K562 (cell line): ENCODE measurements around the gene TRAF3IP1. TPM values are rescaled to one million over a fixed set of nuclear protein-coding genes. Genes with fewer than 3 reads are reported as not detected.
A peak's percentile ranks its signal among the peaks of the same experiment; 100 is the strongest.

Source experiments
- ATAC-seq: fragments of 200-7000 bp; cut with Tn5 transposase; 3 replicates; pipeline ENCODE4 v1.9.1; 2020; ENCODE audit warnings: moderate library complexity
- BruUV-seq: library from RNA; stranded (reverse); fragments of 400-500 nt; replicated peaks from 2 replicates; lab custom pipeline; 2021; lab: Mats Ljungman, UMichigan
- CTCF ChIA-PET: fragments of 300-600 bp; formaldehyde crosslinking; extraction: SDS; loops from one replicate; lab custom pipeline; 2021; ENCODE audit warnings: low intra/inter-chr PET ratio; lab: Yijun Ruan, JAX
- POLR2A ChIA-PET: fragments of 300-600, 350-650 bp; sonication (Branson Sonifier 250); formaldehyde crosslinking; extraction: SDS; loops from one replicate; lab custom pipeline; 2021; ENCODE audit warnings: antibody characterized with exemption, inconsistent platforms; lab: Yijun Ruan, JAX
- DNase-seq, 4 experiments: peaks; one replicate each; pipeline versions ENCODE4 v3.0.0 to v3.0.0-alpha.2; 2011 to 2018; ENCODE audit warnings: low spot score in 3 of 4, mixed read lengths in 3 of 4; ENCODE audit errors: extremely low read depth in 1 of 4
- FAIRE-seq: peaks from 2 replicates; lab custom pipeline; 2011; peaks lifted over from hg19 to GRCh38; lab: Jason Lieb, UNC
- H2AFZ ChIP-seq: 2 replicates; pipeline ENCODE4 v1.6.0; 2011; ENCODE audit warnings: low read depth, low read length, control low read depth, inconsistent platforms
- H3K27ac ChIP-seq: fragments of 200-600 bp; 3 replicates; pipeline ENCODE4 v1.8.0; 2011; ENCODE audit warnings: low read depth, mild to moderate bottlenecking, control low read depth, inconsistent platforms, low read length, moderate library complexity, mixed read lengths; ENCODE audit errors: extremely low read depth
- H3K27me3 ChIP-seq, 2 experiments: fragments of 300-600 bp in 1 of 2; 2 replicates in 1 of 2; 3 replicates in 1 of 2; pipeline versions ENCODE4 v1.6.0 to v1.8.0; 2011; ENCODE audit warnings: inconsistent platforms in 2 of 2, low read length in 2 of 2, mild to moderate bottlenecking in 1 of 2, mixed read lengths in 1 of 2, moderate library complexity in 1 of 2; ENCODE audit not compliant: control insufficient read depth in 2 of 2, insufficient read depth in 2 of 2
- H3K36me3 ChIP-seq: fragments of 300-600 bp; 3 replicates; pipeline ENCODE4 v1.8.0; 2011; ENCODE audit warnings: mild to moderate bottlenecking, low read length, inconsistent platforms; ENCODE audit not compliant: control insufficient read depth, insufficient read depth
- H3K4me1 ChIP-seq, 2 experiments: fragments of 200-600 bp in 1 of 2; replicated peaks in 1 of 2; 2 replicates in 1 of 2; 3 replicates in 1 of 2; pipeline versions ENCODE4 v1.5.1 to v1.8.0; 2011; ENCODE audit warnings: inconsistent platforms in 2 of 2, low read length in 2 of 2, mild to moderate bottlenecking in 1 of 2, mixed read lengths in 1 of 2, moderate library complexity in 1 of 2; ENCODE audit not compliant: control insufficient read depth in 2 of 2, insufficient read depth in 2 of 2
- H3K4me2 ChIP-seq: 2 replicates; pipeline ENCODE4 v1.6.1; 2011; ENCODE audit warnings: low read length, control low read depth, inconsistent platforms, mixed read lengths; ENCODE audit not compliant: insufficient read depth
- H3K4me3 ChIP-seq: fragments of 200-600 bp; sonication (generic), shearing (Covaris generic); 2 replicates; pipeline ENCODE4 v1.5.1; 2016; ENCODE audit warnings: control low read depth, inconsistent platforms
- H3K79me2 ChIP-seq: fragments of 200-600 bp; 3 replicates; pipeline ENCODE4 v1.8.0; 2011; ENCODE audit warnings: low read length, inconsistent platforms; ENCODE audit not compliant: control insufficient read depth, insufficient read depth
- H3K9ac ChIP-seq, 2 experiments: 2 replicates each; pipeline versions ENCODE4 v1.6.0 to v1.6.1; 2011; ENCODE audit warnings: low read depth in 2 of 2, low read length in 2 of 2, control low read depth in 1 of 2, inconsistent platforms in 1 of 2, mild to moderate bottlenecking in 1 of 2, mixed read lengths in 1 of 2; ENCODE audit not compliant: insufficient read depth in 1 of 2
- H3K9me1 ChIP-seq: one replicate; pipeline ENCODE4 v1.6.0; 2011; ENCODE audit warnings: inconsistent platforms, mild to moderate bottlenecking, low read length, moderate library complexity; ENCODE audit not compliant: control insufficient read depth, insufficient read depth
- H3K9me3 ChIP-seq: replicated peaks from 2 replicates; pipeline ENCODE4 v1.5.1; 2011; ENCODE audit warnings: low read depth, low read length, inconsistent platforms; ENCODE audit not compliant: control insufficient read depth, insufficient read depth
- H4K20me1 ChIP-seq: replicated peaks from 2 replicates; pipeline ENCODE4 v1.6.1; 2011; ENCODE audit warnings: low read length, inconsistent platforms, mixed read lengths; ENCODE audit not compliant: control insufficient read depth, insufficient read depth
- BACH1 ChIP-seq: fragments of 200-800 bp; sonication (Bioruptor generic); IDR thresholded peaks from 2 replicates; pipeline ENCODE4 v1.6.1; 2016; ENCODE audit warnings: missing genetic modification characterization, missing compliant biosample characterization
- BHLHE40 ChIP-seq: IDR thresholded peaks from 2 replicates; pipeline ENCODE4 v1.6.1; 2011; ENCODE audit warnings: low read length, improper control_type of control experiment
- JUND ChIP-seq, 2 experiments: IDR thresholded peaks; 2 replicates in 1 of 2; 3 replicates in 1 of 2; pipeline ENCODE4 v1.6.1; 2011; ENCODE audit warnings: borderline replicate concordance in 2 of 2, low read depth in 2 of 2, low read length in 2 of 2, improper control_type of control experiment in 1 of 2, missing biosample characterization in 1 of 2, missing genetic modification characterization in 1 of 2, missing genetic modification reagents in 1 of 2
- KDM1A ChIP-seq, 2 experiments: fragments of 450-650 bp; IDR thresholded peaks; 2 replicates each; pipeline ENCODE4 v1.6.1; 2016; ENCODE audit warnings: mild to moderate bottlenecking in 2 of 2
- MCM5 ChIP-seq: fragments of 450-650 bp; IDR thresholded peaks from 2 replicates; pipeline ENCODE4 v1.6.1; 2016; ENCODE audit warnings: low read depth
- NFIC ChIP-seq: fragments of 450-650 bp; IDR thresholded peaks from 2 replicates; pipeline ENCODE4 v1.6.1; 2017; ENCODE audit warnings: mild to moderate bottlenecking, inconsistent platforms
- PHB2 ChIP-seq: fragments of 450-650 bp; IDR thresholded peaks from 2 replicates; pipeline ENCODE4 v1.6.1; 2017; ENCODE audit warnings: low read depth
- TCF3 ChIP-seq: sonication (generic); formaldehyde crosslinking; IDR thresholded peaks from 2 replicates; pipeline ENCODE4 v1.4.0; 2020; ENCODE audit warnings: mild to moderate bottlenecking, missing genetic modification reagents
- ZNF133 ChIP-seq: fragments of 250-450 bp; sonication (Bioruptor Pico); IDR thresholded peaks from 2 replicates; pipeline ENCODE4 v1.4.0; 2020; ENCODE audit warnings: mild to moderate bottlenecking
- ZNF408 ChIP-seq: fragments of 250-450 bp; sonication (Bioruptor Pico); IDR thresholded peaks from 2 replicates; pipeline ENCODE4 v1.4.0; 2020; ENCODE audit warnings: low read depth, mild to moderate bottlenecking, moderate library complexity
- WGBS: fragments of 100-300 bp; shearing (Covaris generic); methylation state at CpG from one replicate; pipeline ENCODE4 v1.1.6; 2016; ENCODE audit warnings: low coverage, mixed read lengths; ENCODE audit not compliant: insufficient coverage; ENCODE audit errors: missing lambda C conversion rate; 5-methylcytosine and 5-hydroxymethylcytosine counted together
- in situ Hi-C: fragments of 300-500 bp; cut with MboI; formaldehyde crosslinking; loops from 4 replicates; pipeline ENCODE4 v1.15.0; 2018; ENCODE audit warnings: inconsistent platforms, mixed read lengths
- intact Hi-C: fragments of 100-400 bp; cut with micrococcal nuclease; formaldehyde crosslinking; loops from 2 replicates; pipeline ENCODE4 v1.14.2; 2022
- polyA plus RNA-seq, 8 experiments: library from polyadenylated mRNA; depleted of rRNA in 4 of 8; stranded (reverse) in 5 of 8; unstranded in 3 of 8; fragments of >200 nt; fragmentation: Nextera tagmentation in 2 of 8; fragmentation: Illumina TruSeq in 1 of 8; extraction: Ambion mirVana in 2 of 8; extraction: Trizol in 1 of 8; gene quantifications; 2 replicates each; pipeline versions ENCODE4 v1.2.1 to v1.2.3, GENCODE V29; 2011 to 2014; ENCODE audit warnings: inconsistent platforms in 1 of 8, missing spikeins in 1 of 8
- total RNA-seq, 7 experiments: library from RNA; depleted of rRNA in 6 of 7; stranded (reverse); fragments of >200 nt in 6 of 7; fragmentation: Illumina TruSeq in 2 of 7; extraction: Trizol in 2 of 7; gene quantifications; 2 replicates each; pipeline versions ENCODE4 v1.2.1 to v1.2.3, GENCODE V29; 2011 to 2021; ENCODE audit warnings: low replicate concordance in 1 of 7
- TF ChIP-seq, protein P1 (sequence below): fragments of 250-450 bp; sonication (Bioruptor Pico); IDR thresholded peaks from 2 replicates; pipeline ENCODE4 v1.5.0; 2021
- TF ChIP-seq, protein P2 (sequence below): fragments of 200-400 bp; formaldehyde crosslinking; IDR thresholded peaks from 2 replicates; pipeline ENCODE4 v1.6.1; 2017; ENCODE audit warnings: mild to moderate bottlenecking, low read depth, low read length, moderate library complexity
- TF ChIP-seq, protein P3 (sequence below): fragments of 450-650 bp; IDR thresholded peaks from 2 replicates; pipeline ENCODE4 v1.7.1; 2018; ENCODE audit warnings: mild to moderate bottlenecking, low read depth; ENCODE audit not compliant: partially characterized antibody
- TF ChIP-seq, protein P4 (sequence below): IDR thresholded peaks from 3 replicates; pipeline ENCODE4 v1.6.1; 2011; ENCODE audit warnings: borderline replicate concordance, mild to moderate bottlenecking, moderate library complexity; ENCODE audit not compliant: insufficient read length; ENCODE audit errors: extremely low read depth

The TRAF3IP1 gene
- total and polyA plus RNA-seq, 9 of the 15 experiments (the other 6 are each of a cell fraction or from before 2014, with no cell fraction given) = 1.3 to 7.4 (median 3.4) TPM

DNA sequence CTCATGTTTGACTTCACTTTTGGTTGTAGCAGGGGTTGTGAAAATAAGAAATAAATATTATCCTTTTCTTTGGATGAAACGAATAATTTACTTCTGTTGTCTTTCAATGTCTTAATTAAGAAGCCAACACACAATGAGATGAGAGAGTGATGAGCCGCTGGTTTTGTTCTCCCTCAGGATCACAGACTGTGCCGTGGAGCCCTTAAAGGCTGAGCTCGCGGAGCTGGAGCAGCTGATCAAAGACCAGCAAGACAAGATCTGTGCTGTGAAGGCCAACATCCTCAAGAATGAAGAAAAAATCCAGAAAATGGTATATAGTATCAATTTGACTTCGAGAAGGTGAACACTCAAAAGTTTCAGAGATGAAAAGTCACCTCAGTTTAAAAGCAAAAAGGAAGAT, 78.3 kb downstream of the TRAF3IP1 start:
- ChIA-PET POLR2A (no interaction called here), CTCF (no interaction called here)
- no peaks in the 10 kb centered on the region for H3K79me2 ChIP-seq
- 49% methylated on average over 6 of the region's 6 CpGs for WGBS
- in situ Hi-C loops (no loop called here), intact Hi-C loops (no loop called here)
- DNase-seq (no peak), ATAC-seq (peak; percentile 56; the same call in 1 of the 3 replicates), FAIRE-seq (no peak)
- H3K36me3 ChIP-seq = no peaks in the 10 kb centered on the region
- H3K4me1 ChIP-seq = peaks cover 10 to 12% of the 10 kb centered on the region in 2 experiments; a peak in 4 of 5 replicates
- no peaks in the 10 kb centered on the region for H3K27me3 ChIP-seq
- no peak overlapping the region; the same call in 2 of the 3 replicates for H3K27ac ChIP-seq
- BruUV-seq = no TSS peak
- no peak overlapping the region for H3K4me3 ChIP-seq
- no peaks in the 10 kb centered on the region for H4K20me1 ChIP-seq
- H3K9me1 ChIP-seq = no peaks in the 10 kb centered on the region
- H3K4me2 ChIP-seq = no peak overlapping the region
- peak overlapping the region; percentile 45; the same call in 1 of the 2 replicates for H2AFZ ChIP-seq
- no peaks in the 10 kb centered on the region for H3K9me3 ChIP-seq
- H3K9ac ChIP-seq = no peak overlapping the region
- TF ChIP-seq TCF3 (CRISPR knock-in tag) (no peak), KDM1A (IDR thresholded peaks at IDR 0.05) (no peak), MCM5 (no peak), BACH1 (tag) (no peak), PHB2 (no peak), NFIC (no peak), ZNF133 (no peak), JUND (IDR thresholded peaks at IDR 0.05; ENCODE audit: borderline replicate concordance, low read depth, low read length) (no peak), JUND (tag; IDR thresholded peaks at IDR 0.05; ENCODE audit: borderline replicate concordance, low read depth, low read length) (no peak), BHLHE40 (no peak), ZNF408 (no peak)
- TF ChIP-seq, protein P1, sequence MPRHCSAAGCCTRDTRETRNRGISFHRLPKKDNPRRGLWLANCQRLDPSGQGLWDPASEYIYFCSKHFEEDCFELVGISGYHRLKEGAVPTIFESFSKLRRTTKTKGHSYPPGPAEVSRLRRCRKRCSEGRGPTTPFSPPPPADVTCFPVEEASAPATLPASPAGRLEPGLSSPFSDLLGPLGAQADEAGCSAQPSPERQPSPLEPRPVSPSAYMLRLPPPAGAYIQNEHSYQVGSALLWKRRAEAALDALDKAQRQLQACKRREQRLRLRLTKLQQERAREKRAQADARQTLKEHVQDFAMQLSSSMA (CRISPR knock-in tag) = no peak
- TF ChIP-seq, protein P2, sequence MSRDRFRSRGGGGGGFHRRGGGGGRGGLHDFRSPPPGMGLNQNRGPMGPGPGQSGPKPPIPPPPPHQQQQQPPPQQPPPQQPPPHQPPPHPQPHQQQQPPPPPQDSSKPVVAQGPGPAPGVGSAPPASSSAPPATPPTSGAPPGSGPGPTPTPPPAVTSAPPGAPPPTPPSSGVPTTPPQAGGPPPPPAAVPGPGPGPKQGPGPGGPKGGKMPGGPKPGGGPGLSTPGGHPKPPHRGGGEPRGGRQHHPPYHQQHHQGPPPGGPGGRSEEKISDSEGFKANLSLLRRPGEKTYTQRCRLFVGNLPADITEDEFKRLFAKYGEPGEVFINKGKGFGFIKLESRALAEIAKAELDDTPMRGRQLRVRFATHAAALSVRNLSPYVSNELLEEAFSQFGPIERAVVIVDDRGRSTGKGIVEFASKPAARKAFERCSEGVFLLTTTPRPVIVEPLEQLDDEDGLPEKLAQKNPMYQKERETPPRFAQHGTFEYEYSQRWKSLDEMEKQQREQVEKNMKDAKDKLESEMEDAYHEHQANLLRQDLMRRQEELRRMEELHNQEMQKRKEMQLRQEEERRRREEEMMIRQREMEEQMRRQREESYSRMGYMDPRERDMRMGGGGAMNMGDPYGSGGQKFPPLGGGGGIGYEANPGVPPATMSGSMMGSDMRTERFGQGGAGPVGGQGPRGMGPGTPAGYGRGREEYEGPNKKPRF = no peak
- TF ChIP-seq, protein P3, sequence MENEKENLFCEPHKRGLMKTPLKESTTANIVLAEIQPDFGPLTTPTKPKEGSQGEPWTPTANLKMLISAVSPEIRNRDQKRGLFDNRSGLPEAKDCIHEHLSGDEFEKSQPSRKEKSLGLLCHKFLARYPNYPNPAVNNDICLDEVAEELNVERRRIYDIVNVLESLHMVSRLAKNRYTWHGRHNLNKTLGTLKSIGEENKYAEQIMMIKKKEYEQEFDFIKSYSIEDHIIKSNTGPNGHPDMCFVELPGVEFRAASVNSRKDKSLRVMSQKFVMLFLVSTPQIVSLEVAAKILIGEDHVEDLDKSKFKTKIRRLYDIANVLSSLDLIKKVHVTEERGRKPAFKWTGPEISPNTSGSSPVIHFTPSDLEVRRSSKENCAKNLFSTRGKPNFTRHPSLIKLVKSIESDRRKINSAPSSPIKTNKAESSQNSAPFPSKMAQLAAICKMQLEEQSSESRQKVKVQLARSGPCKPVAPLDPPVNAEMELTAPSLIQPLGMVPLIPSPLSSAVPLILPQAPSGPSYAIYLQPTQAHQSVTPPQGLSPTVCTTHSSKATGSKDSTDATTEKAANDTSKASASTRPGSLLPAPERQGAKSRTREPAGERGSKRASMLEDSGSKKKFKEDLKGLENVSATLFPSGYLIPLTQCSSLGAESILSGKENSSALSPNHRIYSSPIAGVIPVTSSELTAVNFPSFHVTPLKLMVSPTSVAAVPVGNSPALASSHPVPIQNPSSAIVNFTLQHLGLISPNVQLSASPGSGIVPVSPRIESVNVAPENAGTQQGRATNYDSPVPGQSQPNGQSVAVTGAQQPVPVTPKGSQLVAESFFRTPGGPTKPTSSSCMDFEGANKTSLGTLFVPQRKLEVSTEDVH = no peak
- TF ChIP-seq, protein P4, sequence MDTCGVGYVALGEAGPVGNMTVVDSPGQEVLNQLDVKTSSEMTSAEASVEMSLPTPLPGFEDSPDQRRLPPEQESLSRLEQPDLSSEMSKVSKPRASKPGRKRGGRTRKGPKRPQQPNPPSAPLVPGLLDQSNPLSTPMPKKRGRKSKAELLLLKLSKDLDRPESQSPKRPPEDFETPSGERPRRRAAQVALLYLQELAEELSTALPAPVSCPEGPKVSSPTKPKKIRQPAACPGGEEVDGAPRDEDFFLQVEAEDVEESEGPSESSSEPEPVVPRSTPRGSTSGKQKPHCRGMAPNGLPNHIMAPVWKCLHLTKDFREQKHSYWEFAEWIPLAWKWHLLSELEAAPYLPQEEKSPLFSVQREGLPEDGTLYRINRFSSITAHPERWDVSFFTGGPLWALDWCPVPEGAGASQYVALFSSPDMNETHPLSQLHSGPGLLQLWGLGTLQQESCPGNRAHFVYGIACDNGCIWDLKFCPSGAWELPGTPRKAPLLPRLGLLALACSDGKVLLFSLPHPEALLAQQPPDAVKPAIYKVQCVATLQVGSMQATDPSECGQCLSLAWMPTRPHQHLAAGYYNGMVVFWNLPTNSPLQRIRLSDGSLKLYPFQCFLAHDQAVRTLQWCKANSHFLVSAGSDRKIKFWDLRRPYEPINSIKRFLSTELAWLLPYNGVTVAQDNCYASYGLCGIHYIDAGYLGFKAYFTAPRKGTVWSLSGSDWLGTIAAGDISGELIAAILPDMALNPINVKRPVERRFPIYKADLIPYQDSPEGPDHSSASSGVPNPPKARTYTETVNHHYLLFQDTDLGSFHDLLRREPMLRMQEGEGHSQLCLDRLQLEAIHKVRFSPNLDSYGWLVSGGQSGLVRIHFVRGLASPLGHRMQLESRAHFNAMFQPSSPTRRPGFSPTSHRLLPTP = no peak
